Endometrial microvascular endothelial cells (primary cell): ENCODE measurements around the gene TMED4. TPM values are rescaled to one million over a fixed set of nuclear protein-coding genes. Genes with fewer than 3 reads are reported as not detected.

Source experiments
- in situ Hi-C: cut with HindIII; loops from 2 replicates; pipeline ENCODE4 v1.10.0; 2017; ENCODE audit warnings: low sequenced_read_pairs, low pct_unique_long_range_greater_than_20kb; ENCODE audit errors: inconsistent ontology term
- total RNA-seq: library from RNA; depleted of rRNA; stranded (reverse); fragments of >200 nt; gene quantifications from one replicate; pipeline ENCODE4 v1.2.3, GENCODE V29; 2015; ENCODE audit errors: inconsistent ontology term

The TMED4 gene
- total RNA-seq, 1 donor from 2014 or later, result 141 TPM

GRCh38 chr7:44573464-44574286 lies 8.4 kb downstream of the TMED4 start, which contains the start of gene DDX56:
Gene DDX56 (minus strand): TSS chr7:44573908. CDS start chr7:44573895, 13 bp downstream.
- in situ Hi-C loops, result loop anchor here (25.0 kb wide), 1 partner anchor 361 kb away; the partner anchor contains the start of gene YKT6

- in situ Hi-C loops, result loop anchor here (25.0 kb wide), 1 partner anchor 360 kb away; the partner anchor contains the start of gene YKT6
Measured at GRCh38 chr7:44572771-44573170, 9.3 kb downstream of the TMED4 start.

- in situ Hi-C loops, result loop anchor here (25.0 kb wide), 1 partner anchor 358 kb away; the partner anchor contains the start of gene YKT6
Measured at GRCh38 chr7:44569959-44570358, 12.1 kb downstream of the TMED4 start.

GRCh38 chr7:44568771-44569560 lies 13.1 kb downstream of the TMED4 start:
- in situ Hi-C loops, result loop anchor here (25.0 kb wide), 1 partner anchor 357 kb away; the partner anchor contains the start of gene YKT6

GRCh38 chr7:44567884-44568283 lies 14.1 kb downstream of the TMED4 start:
- in situ Hi-C loops, result loop anchor here (25.0 kb wide), 1 partner anchor 356 kb away; the partner anchor contains the start of gene YKT6

- in situ Hi-C loops, result loop anchor here (25.0 kb wide), 1 partner anchor 354 kb away; the partner anchor contains the start of gene YKT6
Measured at GRCh38 chr7:44566680-44567079, 15.4 kb downstream of the TMED4 start.

- in situ Hi-C loops, result loop anchor here (25.0 kb wide), 1 partner anchor 354 kb away; the partner anchor contains the start of gene YKT6
Measured at GRCh38 chr7:44565795-44566559, 16.1 kb downstream of the TMED4 start.

- in situ Hi-C loops, result loop anchor here (25.0 kb wide), 1 partner anchor 353 kb away; the partner anchor contains the start of gene YKT6
Measured at GRCh38 chr7:44565097-44565794, 16.8 kb downstream of the TMED4 start.

GRCh38 chr7:44564606-44565005 lies 17.4 kb downstream of the TMED4 start:
- in situ Hi-C loops, result loop anchor here (25.0 kb wide), 1 partner anchor 352 kb away; the partner anchor contains the start of gene YKT6

GRCh38 chr7:44563171-44563679 lies 18.8 kb downstream of the TMED4 start:
- in situ Hi-C loops, result loop anchor here (25.0 kb wide), 1 partner anchor 351 kb away; the partner anchor contains the start of gene YKT6

- in situ Hi-C loops, result loop anchor here (25.0 kb wide), 1 partner anchor 350 kb away; the partner anchor contains the start of gene YKT6
Measured at GRCh38 chr7:44562622-44562962, 19.4 kb downstream of the TMED4 start.

- in situ Hi-C loops, result loop anchor here (25.0 kb wide), 1 partner anchor 350 kb away; the partner anchor contains the start of gene YKT6
Measured at GRCh38 chr7:44561962-44562621, 19.9 kb downstream of the TMED4 start.

GRCh38 chr7:44561481-44561880 lies 20.6 kb downstream of the TMED4 start:
- in situ Hi-C loops, result loop anchor here (25.0 kb wide), 1 partner anchor 349 kb away; the partner anchor contains the start of gene YKT6

- in situ Hi-C loops, result loop anchor here (25.0 kb wide), 1 partner anchor 347 kb away; the partner anchor contains the start of gene YKT6
Measured at GRCh38 chr7:44559485-44559884, 22.5 kb downstream of the TMED4 start.

GRCh38 chr7:44557485-44557884 lies 24.5 kb downstream of the TMED4 start:
- in situ Hi-C loops, result loop anchor here (25.0 kb wide), 1 partner anchor 345 kb away; the partner anchor contains the start of gene YKT6

GRCh38 chr7:44555350-44555749 lies 26.7 kb downstream of the TMED4 start:
- in situ Hi-C loops, result loop anchor here (25.0 kb wide), 1 partner anchor 343 kb away; the partner anchor contains the start of gene YKT6
